Measurements from ENCODE around the gene SMCHD1.

DNA sequence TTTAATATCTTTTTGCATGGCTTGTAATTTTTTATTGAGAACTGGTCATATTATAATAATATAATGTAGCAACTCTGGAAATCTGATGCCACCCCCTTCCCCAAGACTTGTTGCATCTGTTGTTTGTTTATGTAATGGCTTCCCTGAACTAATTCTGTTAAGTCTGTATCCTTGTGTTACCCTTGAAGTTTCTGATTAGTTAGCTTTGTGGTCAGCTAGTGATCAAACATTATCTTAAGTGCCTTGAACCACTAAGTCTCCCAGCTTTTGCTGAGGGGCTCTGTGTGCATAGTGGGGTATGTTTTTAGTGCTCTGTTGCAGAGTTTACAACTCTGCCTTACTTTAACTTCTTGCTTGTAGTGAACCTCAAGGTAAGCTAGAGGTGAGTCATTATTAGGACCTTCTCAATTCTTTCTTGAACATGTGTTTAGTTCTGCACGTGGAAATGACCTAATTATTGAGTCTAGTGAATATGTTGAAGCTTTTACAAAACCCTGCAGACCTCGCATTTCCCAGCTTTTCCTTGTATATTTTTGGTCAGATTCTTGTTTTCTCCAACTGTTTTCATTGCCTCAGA lies 24.8 kb downstream of the SMCHD1 start:
- TF ChIP-seq, protein P1, sequence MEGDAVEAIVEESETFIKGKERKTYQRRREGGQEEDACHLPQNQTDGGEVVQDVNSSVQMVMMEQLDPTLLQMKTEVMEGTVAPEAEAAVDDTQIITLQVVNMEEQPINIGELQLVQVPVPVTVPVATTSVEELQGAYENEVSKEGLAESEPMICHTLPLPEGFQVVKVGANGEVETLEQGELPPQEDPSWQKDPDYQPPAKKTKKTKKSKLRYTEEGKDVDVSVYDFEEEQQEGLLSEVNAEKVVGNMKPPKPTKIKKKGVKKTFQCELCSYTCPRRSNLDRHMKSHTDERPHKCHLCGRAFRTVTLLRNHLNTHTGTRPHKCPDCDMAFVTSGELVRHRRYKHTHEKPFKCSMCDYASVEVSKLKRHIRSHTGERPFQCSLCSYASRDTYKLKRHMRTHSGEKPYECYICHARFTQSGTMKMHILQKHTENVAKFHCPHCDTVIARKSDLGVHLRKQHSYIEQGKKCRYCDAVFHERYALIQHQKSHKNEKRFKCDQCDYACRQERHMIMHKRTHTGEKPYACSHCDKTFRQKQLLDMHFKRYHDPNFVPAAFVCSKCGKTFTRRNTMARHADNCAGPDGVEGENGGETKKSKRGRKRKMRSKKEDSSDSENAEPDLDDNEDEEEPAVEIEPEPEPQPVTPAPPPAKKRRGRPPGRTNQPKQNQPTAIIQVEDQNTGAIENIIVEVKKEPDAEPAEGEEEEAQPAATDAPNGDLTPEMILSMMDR (IDR thresholded peaks at IDR 0.05): no peak
- no peak for TF ChIP-seq EZH2 (IDR thresholded peaks at IDR 0.05; ENCODE audit: borderline replicate concordance, insufficient read depth, low read depth, low read length, poor library complexity, severe bottlenecking)
